Right lung (tissue), 5 donors: Measurements from ENCODE around the gene TRIM5. TPM values are rescaled to one million over a fixed set of nuclear protein-coding genes. Genes with fewer than 3 reads are reported as not detected.
"Not testable (repeated sequence)": the region's sequence is repeated elsewhere in the genome, so short reads cannot be mapped to it uniquely, and the experiment has no call there.

ENCODE experiments used
- DNase-seq, 2 donors: peaks; one replicate each; pipeline ENCODE4 v3.0.0-alpha.2; 2013
- polyA plus RNA-seq, 5 donors: library from polyadenylated mRNA; unstranded; fragments of 120-200 nt; gene quantifications; one replicate each; pipeline versions ENCODE4 v1.2.1 to v1.2.3, GENCODE V29; 2013; ENCODE audit warnings: inconsistent platforms in 1 of 5, low replicate concordance in 1 of 5; ENCODE audit not compliant: insufficient read length in 5 of 5, insufficient read depth in 1 of 5

Gene TRIM5
- polyA plus RNA-seq, 5 donors, result 45.7 to 67.7 (median 62.4) TPM

DNA sequence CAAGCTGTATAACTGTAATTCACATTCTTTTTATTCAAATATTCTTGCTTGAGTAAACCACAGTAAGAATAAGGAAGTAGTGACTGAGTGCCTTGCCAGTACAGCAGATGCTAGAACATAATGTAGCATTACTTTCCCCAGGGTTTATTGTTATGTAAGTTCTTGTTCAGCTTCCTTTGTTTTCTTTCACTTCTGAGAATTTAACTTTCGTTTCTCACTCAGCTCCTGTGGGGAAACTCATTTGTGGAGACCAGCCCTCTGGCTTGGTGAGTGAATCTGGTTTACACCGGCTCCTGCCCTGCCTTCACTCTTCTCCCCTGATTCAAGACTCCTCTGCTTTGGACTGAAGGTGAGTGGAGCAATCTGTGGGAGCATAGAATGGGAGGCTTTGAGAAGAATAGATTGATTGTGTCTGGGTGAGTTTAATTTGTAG is 4.7 kb upstream of the TRIM5 start, which contains the start of gene TRIM22:
Gene TRIM22, plus strand, starts transcription at position 240 of the 433 bp plus-strand sequence. CDS start 6,443 bp downstream, outside the sequence.
- DNase-seq, result peak in 1 of 2 donors; percentile 46

DNA sequence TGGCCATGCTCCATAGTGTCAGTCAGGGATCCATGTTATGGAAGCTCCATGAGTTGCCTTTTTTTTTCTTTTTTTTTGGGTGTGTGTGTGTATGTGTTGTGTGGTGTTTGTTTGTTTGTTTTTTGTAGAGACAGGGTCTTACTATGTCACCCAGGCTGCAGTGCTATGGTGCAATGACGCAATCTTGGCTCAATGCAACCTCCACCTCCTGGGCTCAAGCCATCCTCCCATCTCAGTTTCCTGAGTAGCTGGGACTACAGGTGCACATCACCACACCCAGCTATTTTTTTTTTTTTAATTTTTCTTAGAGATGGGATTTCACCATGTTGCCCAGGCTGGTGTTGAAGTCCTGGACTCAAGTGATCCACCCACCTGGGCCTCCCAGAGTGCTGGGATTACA is 3.6 kb upstream of the TRIM5 start:
- DNase-seq, result no peak

- no peak for DNase-seq
These were observed 1.6 kb upstream of the TRIM5 start for GRCh38 chr11:5686426-5686825.

- DNase-seq, result no peak
These were observed 733 bp downstream of the TRIM5 start for GRCh38 chr11:5684036-5684645.

- not testable (repeated sequence) for DNase-seq
These were observed 1.3 kb downstream of the TRIM5 start for GRCh38 chr11:5683620-5684019.

DNA sequence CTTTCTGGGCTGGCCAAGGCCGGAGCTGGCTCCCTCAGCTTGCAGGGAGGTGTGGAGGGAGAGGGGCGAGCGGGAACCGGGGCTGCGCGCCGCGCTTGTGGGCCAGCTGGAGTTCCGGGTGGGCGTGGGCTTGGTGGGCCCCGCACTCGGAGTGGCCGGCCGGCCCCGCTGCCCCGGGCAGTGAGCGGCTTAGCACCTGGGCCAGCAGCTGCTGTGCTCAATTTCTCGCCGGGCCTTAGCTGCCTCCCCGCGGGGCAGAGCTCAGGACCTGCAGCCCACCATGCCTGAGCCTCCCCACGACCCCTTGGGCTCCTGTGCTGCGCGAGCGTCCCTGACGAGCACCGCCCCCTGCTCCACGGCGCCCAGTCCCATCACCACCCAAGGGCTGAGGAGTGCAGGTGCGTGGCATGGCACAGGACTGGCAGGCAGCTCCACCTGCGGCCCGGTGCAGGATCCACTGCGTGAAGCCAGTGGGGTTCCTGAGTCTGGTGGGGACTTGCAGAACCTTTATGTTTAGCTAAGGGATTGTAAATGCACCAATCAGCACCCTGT is 1.9 kb downstream of the TRIM5 start:
- DNase-seq, result not testable (repeated sequence)

DNA sequence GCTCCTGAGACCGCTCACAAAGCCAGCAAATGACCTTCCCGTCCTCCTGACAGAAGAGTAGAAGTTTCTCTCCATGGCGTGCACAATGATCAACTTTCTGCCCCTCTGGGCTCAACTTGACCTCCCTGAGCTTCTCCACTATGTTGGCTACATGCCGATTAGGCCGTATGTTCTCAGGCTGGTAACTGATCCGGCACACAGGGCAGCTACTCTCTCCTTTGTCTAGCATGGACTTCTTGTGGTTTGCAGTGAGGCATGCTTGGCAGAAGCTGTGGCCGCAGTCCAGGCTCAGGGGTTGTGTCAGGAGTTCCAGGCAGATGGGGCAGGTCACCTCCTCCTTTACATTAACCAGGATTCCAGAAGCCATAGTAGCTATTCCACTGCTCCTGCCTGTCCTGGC is 5.1 kb downstream of the TRIM5 start:
- DNase-seq, result no peak

- DNase-seq, result no peak
These were observed 10.5 kb downstream of the TRIM5 start for GRCh38 chr11:5674391-5674790.

DNA sequence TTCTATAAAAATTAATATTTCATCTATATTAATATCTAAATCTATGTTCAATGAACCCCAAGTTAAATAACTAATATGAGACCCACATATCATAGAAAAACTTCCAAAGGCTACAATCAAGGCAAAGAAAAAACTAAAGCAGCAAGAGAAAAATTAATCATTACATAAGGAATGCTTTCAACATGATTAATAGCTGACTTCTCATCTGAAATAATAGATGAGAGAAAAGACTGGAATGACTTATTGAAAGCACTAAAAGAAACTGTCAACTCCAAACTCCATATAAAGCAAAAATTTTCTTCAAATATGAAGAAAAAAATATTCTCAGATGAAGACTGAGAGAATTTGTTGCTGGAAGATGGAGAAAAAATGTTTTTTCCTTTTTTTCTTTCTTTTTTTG is 13.0 kb downstream of the TRIM5 start:
- no peak for DNase-seq

- no peak for DNase-seq
These were observed 18.5 kb downstream of the TRIM5 start for GRCh38 chr11:5666402-5666793.

DNA sequence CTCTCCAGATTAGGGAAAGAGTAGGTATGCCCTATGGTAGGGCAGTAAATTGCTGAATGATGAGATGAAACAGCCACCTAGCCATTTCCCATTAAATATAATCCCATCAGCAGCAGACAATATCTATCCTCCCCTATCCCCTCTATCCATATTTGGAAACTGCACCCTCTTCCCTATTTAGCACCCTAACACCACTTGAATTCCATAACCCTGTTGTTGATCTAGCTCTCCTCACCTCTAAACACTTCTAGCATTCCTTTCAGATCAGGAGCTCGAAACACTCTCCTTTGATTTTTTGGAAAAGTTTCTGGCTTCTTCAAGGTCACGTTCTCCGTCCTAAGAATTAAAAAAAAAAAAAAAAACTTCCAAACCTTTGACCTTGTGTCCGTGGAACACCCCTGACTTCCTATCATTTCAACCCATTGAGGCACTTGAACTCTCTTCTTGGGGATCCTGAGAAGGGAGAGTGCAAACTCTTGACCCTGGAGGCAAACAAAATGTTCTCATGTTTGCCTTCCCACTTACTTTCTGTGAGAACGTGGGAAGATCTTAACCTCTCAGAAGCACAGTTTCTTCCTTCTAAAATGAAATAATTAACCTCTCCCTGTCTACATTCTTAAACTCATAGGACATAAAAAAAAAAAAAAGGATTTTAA is 19.0 kb downstream of the TRIM5 start:
- DNase-seq, result no peak

- DNase-seq, result no peak
These were observed 19.8 kb downstream of the TRIM5 start for GRCh38 chr11:5665051-5665570.

- no peak for DNase-seq
These were observed 21.4 kb downstream of the TRIM5 start for GRCh38 chr11:5663511-5663910.

DNA sequence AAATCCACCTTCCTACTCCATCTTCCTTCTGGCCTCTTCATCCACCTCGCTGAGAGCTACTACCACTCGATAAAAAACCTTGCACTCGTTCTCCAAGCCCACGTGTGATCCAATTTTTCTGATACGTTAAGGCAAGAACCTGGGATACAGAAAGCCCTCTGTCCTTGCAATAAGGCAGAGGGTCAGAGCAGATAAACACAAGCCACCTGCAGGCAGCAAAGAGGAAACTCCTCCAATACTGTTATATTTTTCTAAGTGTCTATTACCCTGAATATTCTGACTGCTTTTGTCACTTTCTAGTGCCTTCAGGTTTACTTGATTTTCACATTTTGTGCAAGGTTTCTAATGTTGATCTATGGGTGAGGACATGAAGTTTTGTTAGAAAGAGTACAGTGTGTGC is 26.6 kb downstream of the TRIM5 start:
- DNase-seq, result no peak

GRCh38 chr11:5656956-5657355 is 27.9 kb downstream of the TRIM5 start:
- DNase-seq, result not testable (repeated sequence)

- DNase-seq, result no peak
These were observed 29.4 kb downstream of the TRIM5 start for GRCh38 chr11:5655474-5655873.

- no peak for DNase-seq
These were observed 38.7 kb downstream of the TRIM5 start for GRCh38 chr11:5646139-5646538.

GRCh38 chr11:5643585-5643984 is 41.3 kb downstream of the TRIM5 start:
- DNase-seq, result no peak

DNA sequence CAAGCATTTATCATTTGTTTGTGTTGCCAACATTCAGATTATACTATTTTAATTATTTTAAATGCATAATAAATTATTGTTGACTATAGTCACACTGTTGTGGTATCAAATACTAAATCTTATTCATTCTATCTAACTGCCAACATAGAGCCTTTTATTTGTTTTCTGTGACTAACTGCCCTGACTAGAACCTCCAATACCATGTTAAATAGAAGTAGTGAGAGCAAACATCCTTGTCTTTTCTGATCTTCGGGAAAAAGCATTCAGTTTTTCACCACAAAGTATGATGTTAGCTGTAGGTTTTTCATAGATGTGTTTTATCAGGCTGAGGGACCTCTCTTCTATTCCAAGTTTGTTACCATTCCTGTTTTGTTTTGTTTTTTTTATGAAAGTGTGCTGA is 44.9 kb downstream of the TRIM5 start:
- no peak for DNase-seq

GRCh38 chr11:5631969-5632635 is 52.8 kb downstream of the TRIM5 start:
- no peak for DNase-seq

DNA sequence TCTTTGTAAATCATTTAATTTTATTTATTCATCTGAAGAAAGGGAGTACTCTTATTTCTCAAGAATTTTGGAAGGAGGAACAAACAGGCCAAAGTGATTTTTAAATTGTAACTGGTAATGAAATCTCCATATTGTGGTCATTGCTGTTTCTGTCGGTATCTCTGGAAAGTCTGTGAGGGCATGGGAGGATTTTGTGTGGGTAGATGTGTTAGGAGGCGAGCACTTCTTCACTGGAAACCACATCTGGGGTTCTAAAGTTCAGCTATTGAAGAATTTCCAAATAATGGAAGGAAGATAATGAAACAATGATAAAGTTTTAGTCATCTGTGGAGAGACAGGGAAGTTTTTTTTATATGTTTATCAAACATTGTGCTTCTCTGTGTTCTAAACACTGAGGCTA is 53.5 kb downstream of the TRIM5 start:
- no peak for DNase-seq

- no peak for DNase-seq
These were observed 58.7 kb downstream of the TRIM5 start for GRCh38 chr11:5626196-5626595.

GRCh38 chr11:5625281-5625680 is 59.6 kb downstream of the TRIM5 start:
- DNase-seq, result no peak
